GM18507 (cell line): Measurements from ENCODE around the gene NSD1.

Experiments
- DNase-seq: peaks from one replicate; pipeline ENCODE4 v3.0.0; 2011; ENCODE audit warnings: low read depth; ENCODE audit not compliant: insufficient read length; ENCODE audit errors: extremely low spot score
- FAIRE-seq: peaks from 2 replicates; lab custom pipeline; 2011; peaks lifted over from hg19 to GRCh38; lab: Jason Lieb, UNC

Gene NSD1

DNA sequence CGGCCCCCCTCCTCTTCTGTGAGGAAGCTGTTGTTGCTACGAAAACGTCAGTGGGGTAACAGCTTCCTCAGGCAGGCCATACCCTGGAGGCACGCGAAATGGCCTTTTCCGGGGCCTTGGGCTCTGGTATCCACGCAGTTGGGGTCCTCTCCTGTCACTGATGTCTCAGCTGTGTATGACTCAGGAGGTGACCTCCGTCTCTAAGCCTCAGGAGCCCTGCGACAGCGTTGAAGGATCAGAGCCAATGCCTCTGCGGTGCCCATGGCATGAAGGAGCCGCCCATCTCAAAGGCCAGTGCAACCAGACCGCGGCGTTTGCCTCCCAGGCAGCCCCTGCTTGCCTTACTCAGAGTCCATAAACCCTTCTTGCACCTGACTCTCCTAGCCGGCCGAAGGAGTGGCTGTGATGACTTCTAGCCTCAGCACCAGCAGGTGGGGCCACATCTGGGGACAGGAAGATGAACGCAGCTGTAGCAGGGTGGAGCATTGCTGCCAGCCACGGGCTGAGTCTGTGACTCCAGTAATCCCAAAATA is 179.1 kb downstream of the NSD1 start:
- peak; percentile 81 for FAIRE-seq
- no peak for DNase-seq

DNA sequence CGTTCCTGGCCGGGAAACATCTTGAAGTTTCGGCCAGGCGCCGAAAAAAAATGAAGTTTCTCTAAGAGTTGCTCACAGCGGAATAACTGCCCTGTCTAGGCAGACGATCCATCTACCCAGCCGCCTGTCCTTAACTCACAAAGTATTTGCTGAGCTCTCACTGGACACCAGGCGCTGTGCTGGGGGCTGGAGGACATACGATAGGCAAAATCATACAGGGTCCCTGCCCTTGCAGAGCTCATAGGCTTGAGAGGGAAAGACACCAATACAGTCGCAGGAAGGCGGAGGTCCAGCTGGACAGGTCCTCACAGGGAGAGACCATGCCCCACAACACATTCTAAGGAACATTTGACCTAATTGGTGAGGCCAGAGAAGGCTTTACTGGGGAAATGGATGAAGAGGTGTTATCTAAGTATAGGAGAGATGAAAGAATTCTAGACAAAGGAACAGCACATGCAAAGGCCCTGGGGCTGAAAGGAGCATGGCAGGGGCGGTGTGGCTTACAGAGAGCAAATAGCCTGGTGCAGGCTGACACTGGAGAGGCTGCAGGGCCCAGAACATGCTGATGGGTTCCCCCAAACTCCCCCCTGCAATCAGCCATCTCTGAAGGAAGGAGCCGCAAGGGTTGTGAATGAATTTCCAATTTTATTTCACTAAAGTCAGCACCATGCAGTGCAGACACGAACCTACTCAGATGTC is 180.1 kb downstream of the NSD1 start:
- FAIRE-seq, result no peak
- DNase-seq, result no peak

DNA sequence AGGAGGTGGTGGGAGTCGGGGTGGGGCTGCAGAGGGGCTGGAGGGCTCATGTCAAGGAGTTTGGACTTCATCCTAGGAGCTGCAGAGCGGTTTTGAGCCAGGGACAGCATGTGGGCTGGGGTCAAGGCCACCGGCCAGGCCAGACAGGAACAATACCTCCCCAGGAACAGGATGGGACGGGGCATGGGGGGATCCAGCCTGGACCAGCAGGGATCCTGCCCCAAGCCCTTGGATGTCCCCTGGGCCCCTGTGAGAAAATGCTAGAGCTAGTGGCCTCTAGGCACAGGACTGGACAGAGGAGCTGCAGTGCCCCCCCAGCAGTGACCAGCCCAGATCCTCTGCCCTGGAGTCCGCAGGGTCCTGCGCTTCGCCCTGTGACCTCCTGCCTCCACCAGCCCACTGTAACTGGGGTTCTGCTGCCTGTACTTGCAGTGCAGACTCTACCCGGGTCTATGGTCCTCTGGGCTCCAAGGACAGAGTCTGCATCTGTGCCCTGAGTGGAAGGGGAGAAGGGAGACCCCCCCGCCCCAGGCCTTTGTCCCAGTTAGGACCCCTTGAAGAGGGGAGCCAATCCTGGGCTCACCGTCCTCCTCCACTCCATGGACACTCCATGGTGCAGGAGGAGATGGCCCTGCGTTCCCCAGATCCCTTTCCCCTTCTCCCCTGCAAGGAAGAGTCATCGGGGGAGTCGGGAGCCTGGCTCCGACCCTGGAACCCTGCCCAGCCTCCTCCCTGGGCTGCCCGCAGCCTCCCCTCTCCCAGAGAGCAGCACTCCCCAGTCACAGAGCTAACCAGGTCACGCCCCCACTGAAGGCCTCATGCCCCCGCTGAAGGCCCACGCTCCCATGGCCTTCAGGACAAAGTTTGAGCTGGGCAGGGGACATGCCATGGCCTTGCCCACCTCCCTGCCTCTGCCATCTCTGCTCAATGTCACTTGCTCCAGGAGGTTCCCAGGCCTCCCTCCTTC is 181.1 kb downstream of the NSD1 start:
- DNase-seq (no peak), FAIRE-seq (no peak)

DNA sequence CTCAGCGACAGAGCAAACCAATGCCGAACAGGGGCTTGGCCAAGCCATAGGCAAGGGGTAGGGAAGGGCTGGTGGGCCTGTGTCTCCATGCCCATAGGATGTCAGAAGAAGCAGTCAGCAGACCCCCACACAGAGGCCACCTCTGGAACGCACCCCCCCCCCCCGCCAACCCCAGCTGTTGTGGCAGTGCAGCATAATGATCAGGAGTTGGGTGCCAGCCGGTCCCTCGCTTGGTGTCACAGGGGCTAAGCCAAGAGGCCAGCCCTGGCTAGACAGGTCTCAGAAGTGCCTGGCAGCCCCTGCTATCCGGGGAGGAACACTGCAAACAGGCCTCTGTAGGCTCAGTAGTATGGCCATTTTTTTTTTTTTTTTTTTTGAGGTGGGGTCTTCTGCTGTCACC is 181.8 kb downstream of the NSD1 start:
- DNase-seq, result no peak
- FAIRE-seq, result no peak

DNA sequence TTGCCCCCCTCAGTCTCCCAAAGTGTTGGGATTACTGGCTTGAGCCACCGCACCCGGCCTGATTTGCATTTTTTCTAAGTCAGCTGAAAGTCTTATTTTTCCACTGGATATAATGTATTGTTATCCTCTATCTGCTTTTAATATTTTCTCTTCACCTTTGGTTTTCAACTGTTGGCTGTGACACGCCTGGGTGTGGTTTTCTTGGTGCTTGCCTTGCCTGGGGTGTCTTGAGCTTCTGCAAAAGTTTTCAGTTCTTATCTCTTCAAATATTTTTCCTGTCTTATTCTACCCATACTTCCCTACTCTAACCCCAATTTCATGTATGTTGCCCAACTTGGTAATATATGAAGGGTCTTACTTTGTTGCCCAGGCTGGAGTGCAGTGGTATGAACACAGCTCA is 182.4 kb downstream of the NSD1 start:
- DNase-seq, result no peak
- FAIRE-seq, result no peak

DNA sequence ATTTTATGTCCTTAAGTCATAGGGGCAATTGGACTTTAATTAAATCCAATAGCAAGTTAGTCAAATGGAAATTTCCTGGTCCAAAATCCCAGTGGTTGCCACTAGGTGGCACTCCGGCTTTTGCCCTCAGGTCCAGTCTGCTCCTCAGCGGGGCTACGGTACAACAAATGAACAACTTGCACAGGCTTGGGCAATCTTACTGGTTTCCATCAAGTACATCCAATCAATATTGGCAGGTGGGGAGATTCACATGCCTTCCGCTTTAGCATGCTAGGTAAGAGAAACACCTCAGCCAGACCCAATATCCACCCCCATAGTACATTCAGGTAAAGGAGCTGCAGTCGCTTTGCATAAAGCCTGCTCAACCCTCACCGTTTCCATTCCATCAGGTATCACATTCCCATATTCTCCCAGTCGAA is 184.4 kb downstream of the NSD1 start:
- FAIRE-seq (peak; percentile 88), DNase-seq (no peak)

DNA sequence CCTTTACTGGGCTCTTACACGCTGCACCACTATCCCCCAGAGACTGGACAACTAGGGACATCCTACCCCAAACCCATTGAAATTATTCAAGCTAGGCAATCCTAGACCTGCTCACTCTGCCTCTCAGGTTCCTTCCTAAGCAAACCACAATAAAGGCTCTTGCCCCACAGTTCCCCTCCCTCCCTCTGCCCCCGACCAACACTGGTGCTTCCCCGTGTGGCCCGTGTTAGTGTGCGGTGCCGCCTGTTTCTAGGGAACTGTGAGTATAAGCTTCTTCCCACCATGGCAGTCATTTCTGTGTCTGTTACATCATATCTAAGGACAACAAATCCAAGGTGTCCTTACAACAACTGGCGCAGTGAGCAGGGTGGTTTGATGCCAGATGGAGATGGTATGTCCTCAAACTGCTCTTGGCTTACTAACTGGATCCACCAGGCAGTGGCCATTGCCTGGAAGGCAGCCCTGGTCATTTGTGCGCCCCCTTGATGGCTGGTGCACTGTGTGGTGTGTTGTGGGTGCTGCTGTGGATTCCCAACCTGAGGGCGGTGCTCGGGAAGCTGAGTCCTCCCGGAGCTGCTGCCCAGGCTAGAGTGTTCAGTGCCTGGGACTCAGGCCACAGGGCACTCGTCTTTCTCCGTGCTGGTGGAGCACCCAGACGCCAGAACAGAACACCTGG is 186.5 kb downstream of the NSD1 start:
- FAIRE-seq, result no peak
- no peak for DNase-seq

DNA sequence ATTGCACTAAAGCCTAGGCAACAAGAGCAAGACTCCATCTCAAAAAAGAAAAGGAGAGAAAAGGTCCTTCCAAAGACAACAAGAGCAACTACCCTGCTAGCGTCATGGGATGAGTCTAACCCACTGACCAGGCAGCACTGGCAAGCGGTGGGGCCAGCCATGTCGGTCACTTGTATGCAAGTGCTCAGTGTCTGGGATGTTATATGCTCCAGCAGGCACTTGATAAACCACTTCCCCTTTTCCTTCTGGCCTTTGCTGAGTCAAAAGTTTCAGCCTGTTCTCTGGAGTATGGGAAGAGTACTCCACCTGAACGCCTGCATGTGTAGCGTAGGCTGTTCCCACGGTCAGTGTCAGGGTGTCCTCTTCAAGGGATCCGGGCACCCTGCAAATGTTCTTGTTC is 187.3 kb downstream of the NSD1 start:
- DNase-seq (no peak), FAIRE-seq (no peak)

DNA sequence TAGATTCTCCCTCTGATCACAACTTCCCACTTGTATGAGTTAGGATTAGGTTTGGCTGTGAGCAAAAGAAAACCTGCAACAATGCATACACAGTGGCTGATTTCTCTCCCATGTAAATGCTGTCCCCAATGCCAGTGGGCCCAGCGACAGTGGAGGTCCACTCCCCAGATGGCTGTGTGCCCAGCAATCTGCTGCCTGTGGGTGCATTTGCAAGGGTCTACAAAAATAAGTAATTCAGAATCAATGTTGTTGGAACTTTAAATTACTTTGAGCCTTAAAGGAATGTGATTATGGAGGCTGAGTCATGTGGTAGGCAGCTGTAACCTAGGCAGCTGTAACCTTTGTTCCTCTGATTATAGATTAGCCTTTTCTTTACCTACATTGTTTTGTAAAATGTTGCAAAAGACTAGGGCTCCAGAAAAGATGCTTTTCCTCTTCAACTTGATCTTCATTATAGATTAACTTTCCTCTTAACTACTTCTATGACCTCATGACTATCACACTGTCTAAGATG is 192.4 kb downstream of the NSD1 start:
- no peak for DNase-seq
- no peak for FAIRE-seq

DNA sequence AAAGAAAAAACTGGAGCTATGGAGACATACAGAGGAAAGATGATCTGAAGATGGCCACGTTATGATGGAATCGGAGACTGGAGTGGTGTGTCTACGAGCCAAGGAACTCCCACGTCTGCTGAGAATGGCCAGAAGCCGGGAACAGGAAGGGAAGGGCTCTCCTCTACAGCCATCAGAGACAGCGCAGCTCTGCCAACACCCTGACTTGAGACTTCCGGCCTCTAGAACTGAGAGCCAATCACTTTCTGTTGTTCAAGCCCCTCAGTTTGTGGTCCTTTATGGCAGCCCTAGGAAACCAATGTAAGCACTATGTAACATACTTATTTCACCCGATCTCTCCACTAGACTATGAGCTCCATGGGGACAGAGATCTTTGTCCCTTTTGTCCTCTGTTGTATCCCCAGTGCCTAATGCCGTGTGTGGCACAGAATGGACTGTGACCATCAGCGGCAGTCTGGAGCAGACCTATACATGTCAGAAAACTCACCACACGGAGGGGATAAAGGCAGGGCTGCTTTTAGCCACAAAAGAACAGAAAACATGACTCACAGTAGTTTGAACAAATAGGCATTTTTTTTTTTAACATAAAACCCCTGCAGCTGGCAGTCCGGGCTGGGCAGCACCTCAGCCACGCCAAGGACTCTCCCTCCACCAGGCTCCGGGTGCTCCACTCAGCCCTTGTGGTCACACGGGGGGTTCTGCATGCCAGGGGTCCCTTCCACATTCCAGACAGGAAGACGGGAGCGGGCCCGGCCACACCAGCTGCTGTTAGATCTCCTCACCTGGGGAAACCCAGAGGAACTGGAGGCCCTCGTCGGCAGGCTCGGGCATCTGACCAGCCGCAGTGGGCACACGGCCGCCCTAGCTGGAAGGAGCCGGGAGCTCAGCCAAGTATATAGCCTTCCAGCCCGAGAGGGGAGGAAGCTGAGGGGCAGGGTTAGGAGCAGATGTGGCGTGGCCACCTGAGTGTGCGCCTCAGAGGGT is 194.3 kb downstream of the NSD1 start:
- no peak for DNase-seq
- FAIRE-seq, result no peak

DNA sequence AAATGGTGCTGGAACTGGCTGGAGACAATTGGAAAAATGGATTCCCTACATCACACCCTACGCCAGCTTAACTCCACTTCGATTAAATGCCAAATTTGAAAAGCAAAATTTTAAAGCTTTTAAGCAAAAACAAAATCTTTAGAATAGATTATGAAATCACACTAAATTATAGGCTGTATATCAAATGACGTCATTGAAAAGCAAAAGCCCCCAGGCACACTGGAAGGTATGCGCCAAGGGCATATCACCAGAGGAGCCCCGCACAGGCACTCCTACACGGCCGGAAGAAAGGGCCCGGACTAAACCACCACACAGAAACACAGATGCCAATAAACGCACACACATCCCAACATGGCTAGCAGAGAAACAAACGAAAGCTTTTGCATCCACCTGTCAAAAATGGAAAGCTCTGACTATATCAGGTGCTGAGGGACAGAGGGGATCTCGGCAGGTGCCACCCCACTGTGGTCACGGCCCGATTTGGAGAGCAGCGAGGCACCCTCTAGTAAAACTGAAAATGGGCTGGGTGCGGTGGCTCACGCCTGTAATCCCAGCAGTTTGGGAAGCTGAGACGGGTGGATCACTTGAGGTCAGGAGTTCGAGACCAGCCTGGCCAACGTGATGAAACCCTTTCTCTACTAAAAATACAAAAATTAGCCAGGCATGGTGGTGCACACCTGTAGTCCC is 195.1 kb downstream of the NSD1 start:
- FAIRE-seq (no peak), DNase-seq (no peak)

DNA sequence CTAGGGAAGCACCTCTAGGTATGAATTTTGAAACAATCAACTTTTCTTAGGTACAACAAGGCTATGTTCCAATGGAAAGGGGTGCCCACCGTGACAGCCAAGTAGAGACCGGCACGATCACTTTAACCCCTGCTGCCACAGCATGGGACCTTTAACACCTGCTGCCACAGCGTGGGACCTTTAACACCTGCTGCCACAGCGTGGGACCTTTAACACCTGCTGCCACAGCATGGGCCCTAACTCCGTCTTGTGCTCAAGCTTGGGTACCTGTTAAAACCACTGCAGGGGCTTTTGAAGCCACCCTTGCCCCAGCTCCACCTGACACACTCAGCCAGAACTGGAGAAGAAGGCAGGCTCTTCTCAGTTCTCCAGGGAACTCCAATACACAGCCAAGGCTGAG is 196.3 kb downstream of the NSD1 start:
- no peak for DNase-seq
- FAIRE-seq, result no peak

DNA sequence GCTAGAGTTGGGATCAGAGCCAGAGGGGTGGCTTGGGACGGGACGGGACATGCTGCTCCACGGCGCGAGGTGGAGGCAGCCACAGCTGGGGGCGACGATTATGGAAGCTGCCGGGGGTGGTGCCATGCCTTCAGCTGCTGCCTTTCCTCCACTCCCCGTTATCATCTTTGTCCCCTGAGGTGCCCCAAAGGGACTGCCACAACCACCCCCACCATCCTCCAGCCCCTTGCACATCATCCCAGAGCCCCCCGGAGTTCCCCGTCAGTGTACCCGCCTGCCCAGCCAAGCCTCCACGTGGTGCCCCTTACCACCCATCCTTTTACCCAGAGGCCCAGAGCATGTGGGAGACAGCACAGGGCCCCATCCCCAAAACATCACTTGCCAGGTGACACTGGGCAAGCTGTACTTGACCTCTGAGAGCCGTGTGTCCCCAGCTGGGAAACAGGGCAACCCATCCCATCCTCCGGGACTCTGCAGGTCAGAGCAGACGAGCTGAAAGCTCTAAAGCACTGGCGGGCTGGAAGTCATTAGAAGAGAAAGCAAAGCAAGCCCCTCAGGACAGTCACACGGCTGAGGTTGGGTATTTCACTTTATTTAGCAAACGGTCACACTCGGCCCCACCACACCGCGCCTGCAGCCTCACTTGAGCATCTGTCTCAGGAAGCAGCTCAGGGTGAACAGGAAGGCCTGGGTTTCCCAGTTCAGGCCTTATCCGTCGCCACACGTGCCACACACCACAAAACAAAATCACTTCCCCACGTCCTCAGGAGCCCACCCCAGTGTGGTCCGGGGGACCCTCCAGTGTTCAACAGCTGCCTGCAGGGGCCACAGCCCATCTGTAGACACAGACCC is 197.6 kb downstream of the NSD1 start:
- DNase-seq (no peak), FAIRE-seq (no peak)

DNA sequence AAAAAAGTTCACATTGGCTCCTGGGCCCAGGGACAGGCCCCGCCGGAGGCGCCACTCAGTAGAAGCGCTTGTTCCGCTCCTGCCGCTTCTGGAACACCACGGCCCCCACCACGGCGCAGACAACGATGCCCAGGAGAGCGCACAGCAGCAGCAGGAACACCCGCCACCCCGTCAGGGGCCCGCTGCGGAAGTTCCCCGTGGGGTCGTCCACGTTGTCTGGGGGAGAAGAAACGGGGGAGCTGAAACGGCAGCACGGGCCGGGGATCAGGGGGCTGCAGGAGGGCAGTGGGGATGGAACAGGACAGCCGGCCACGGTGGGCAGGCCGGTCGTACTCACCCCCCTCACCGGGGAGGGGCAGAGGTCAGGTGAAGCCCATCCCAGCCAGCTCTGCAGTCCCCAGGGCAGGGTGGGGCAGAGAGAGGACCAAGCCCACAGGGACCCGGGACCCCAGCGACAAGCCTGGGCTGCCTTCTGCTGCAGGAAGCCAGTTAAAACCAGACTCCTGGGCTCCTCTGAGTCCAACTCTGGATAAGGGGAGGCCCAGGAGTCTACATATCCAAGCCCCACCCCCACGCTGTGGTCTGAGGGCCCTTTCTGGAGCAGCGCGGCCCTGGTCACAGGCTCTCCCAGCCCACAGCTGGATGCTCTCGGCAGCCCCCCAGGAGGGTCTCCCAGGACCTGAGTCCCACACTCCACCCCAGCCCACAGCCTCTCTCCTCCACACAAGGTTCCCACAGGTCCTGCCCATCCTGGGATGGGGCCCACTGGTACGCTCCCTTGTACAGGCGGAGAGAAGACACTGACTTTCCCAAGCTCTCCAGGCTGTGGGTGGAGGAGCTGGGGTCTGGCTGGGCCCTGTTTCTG is 198.7 kb downstream of the NSD1 start:
- FAIRE-seq (no peak), DNase-seq (no peak)

DNA sequence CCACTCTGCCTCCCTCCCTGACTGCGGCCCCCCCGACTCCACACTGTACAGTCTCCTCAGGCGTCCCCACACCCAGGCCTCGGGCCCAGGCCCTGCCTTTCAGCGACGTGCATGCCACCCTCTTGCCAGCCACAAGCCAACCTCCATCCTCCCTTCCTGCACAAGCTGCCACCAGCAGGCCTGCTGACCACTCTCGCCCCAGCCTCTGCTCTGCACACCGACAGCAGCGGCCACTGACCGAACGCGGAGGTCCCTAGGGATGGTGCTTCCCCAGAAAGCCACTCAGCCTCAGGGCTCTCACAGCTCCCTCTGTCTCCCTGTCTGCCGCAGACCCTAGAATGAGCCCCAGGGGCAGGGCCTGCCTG is 199.3 kb downstream of the NSD1 start:
- FAIRE-seq (no peak), DNase-seq (no peak)

DNA sequence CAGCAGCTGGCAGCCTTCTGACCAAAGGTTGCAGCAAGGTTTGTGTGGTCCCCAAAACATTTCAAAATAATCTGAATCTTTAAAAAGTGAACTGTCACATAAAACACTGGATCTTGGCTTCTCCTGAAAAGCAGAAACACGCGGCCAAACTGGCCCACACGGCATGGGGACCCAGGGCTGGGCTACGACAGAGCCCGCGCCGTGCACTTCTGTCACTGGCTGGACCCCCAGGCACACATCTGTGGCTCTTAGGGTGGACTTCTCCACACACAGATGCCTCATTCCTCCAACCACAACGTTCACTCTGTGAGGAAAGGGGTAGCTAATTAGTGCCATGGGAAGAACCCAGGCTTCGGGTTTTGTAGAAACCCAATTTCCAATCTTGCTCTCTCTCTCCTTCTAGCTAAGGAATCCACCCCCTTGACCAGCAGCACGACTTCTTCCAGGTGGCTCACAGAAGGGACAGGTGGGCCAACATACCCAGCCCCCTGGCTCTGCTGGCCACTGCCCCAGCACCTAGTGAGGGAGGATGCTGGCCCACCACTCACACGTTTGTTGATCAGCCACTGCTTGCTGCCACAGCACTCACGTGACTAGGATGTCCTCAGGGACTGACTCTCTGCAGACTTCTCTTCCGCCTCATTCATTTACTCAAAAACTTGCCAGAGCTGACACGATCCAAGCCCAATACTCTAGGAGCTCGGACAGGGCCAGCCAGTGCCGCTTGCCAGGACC is 200.0 kb downstream of the NSD1 start:
- FAIRE-seq, result no peak
- no peak for DNase-seq
